HG03103 (cell line): ENCODE results near the gene CABP5.

Source experiments
- ATAC-seq: cut with Tn5 transposase; IDR thresholded peaks from one replicate; pipeline ENCODE4 v1.9.1; 2021; ENCODE audit warnings: low read depth; ENCODE audit not compliant: unreplicated experiment

CABP5 gene

GRCh38 chr19:48033604-48034003 is 10.3 kb downstream of the CABP5 start:
- ATAC-seq, result no peak

- ATAC-seq, result no peak
Measured at GRCh38 chr19:48030073-48030472, 13.8 kb downstream of the CABP5 start.

- no peak for ATAC-seq
Measured at GRCh38 chr19:48029431-48029830, 14.4 kb downstream of the CABP5 start.

GRCh38 chr19:48025480-48025879 is 18.4 kb downstream of the CABP5 start:
- no peak for ATAC-seq

- no peak for ATAC-seq
Measured at GRCh38 chr19:48023518-48023917, 20.4 kb downstream of the CABP5 start.

GRCh38 chr19:48023011-48023410 is 20.9 kb downstream of the CABP5 start:
- ATAC-seq, result no peak

- ATAC-seq, result no peak
Measured at GRCh38 chr19:48020686-48021085, 23.2 kb downstream of the CABP5 start.

- no peak for ATAC-seq
Measured at GRCh38 chr19:48010932-48011758, 32.7 kb downstream of the CABP5 start.

GRCh38 chr19:48006762-48007161 is 37.1 kb downstream of the CABP5 start:
- ATAC-seq, result no peak

GRCh38 chr19:48004236-48004635 is 39.6 kb downstream of the CABP5 start:
- ATAC-seq, result no peak

GRCh38 chr19:48000846-48001245 is 43.0 kb downstream of the CABP5 start:
- ATAC-seq, result no peak

GRCh38 chr19:47998800-47999199 is 45.1 kb downstream of the CABP5 start:
- ATAC-seq, result no peak

- no peak for ATAC-seq
Measured at GRCh38 chr19:47996230-47996727, 47.6 kb downstream of the CABP5 start.

GRCh38 chr19:47994209-47994802 is 49.6 kb downstream of the CABP5 start, which contains the start of gene ELSPBP1:
ELSPBP1 (plus strand) TSS chr19:47994632; CDS start chr19:48008668, 14,036 bp downstream.
- no peak for ATAC-seq

GRCh38 chr19:47992070-47992469 is 51.8 kb downstream of the CABP5 start, which contains the start of gene BSPH1:
BSPH1 (minus strand) TSS chr19:47992170; CDS start chr19:47992081, 89 bp downstream.
- no peak for ATAC-seq

GRCh38 chr19:47991191-47991808 is 52.6 kb downstream of the CABP5 start:
- no peak for ATAC-seq
